DMS 273 treated with DMSO at 0.1 percent for 48 hours (cell line): ENCODE results near the gene APP.
"Not testable (repeated sequence)": the region's sequence is repeated elsewhere in the genome, so short reads cannot be mapped to it uniquely, and the experiment has no call there.

Experiments
- DNase-seq: peaks from one replicate; lab custom pipeline; 2025; lab: John Stamatoyannopoulos, UW

APP gene

GRCh38 chr21:25938658-25939395 is 231.7 kb downstream of the APP start:
- DNase-seq = peak; percentile 22

- no peak for DNase-seq
These were observed 233.8 kb downstream of the APP start for GRCh38 chr21:25936776-25937175.

GRCh38 chr21:25934771-25935224 is 235.8 kb downstream of the APP start:
- no peak for DNase-seq

GRCh38 chr21:25934130-25934529 is 236.4 kb downstream of the APP start:
- no peak for DNase-seq

GRCh38 chr21:25931765-25932164 is 238.8 kb downstream of the APP start:
- DNase-seq = no peak

GRCh38 chr21:25929856-25930520 is 240.6 kb downstream of the APP start:
- DNase-seq = no peak

GRCh38 chr21:25927195-25927880 is 243.2 kb downstream of the APP start:
- DNase-seq = no peak

GRCh38 chr21:25925936-25926335 is 244.6 kb downstream of the APP start:
- DNase-seq = no peak

GRCh38 chr21:25925064-25925800 is 245.3 kb downstream of the APP start:
- DNase-seq = no peak

- DNase-seq = not testable (repeated sequence)
These were observed 252.4 kb downstream of the APP start for GRCh38 chr21:25918152-25918551.

- no peak for DNase-seq
These were observed 254.3 kb downstream of the APP start for GRCh38 chr21:25916226-25916625.

- DNase-seq = no peak
These were observed 257.1 kb downstream of the APP start for GRCh38 chr21:25913479-25913878.

GRCh38 chr21:25912402-25912746 is 258.2 kb downstream of the APP start:
- DNase-seq = no peak

GRCh38 chr21:25911730-25912401 is 258.7 kb downstream of the APP start:
- no peak for DNase-seq

- DNase-seq = no peak
These were observed 259.8 kb downstream of the APP start for GRCh38 chr21:25910809-25911208.

GRCh38 chr21:25909341-25909740 is 261.2 kb downstream of the APP start:
- no peak for DNase-seq

- DNase-seq = no peak
These were observed 262.1 kb downstream of the APP start for GRCh38 chr21:25908495-25908894.

GRCh38 chr21:25907573-25908275 is 262.8 kb downstream of the APP start:
- no peak for DNase-seq

- no peak for DNase-seq
These were observed 264.0 kb downstream of the APP start for GRCh38 chr21:25906587-25906986.

- no peak for DNase-seq
These were observed 265.4 kb downstream of the APP start for GRCh38 chr21:25905126-25905525.

GRCh38 chr21:25904044-25904695 is 266.4 kb downstream of the APP start:
- no peak for DNase-seq
